A673 (cell line): Measurements from ENCODE around the gene CFAP90. TPM values are rescaled to one million over a fixed set of nuclear protein-coding genes. Genes with fewer than 3 reads are reported as not detected.
A peak's percentile ranks its signal among the peaks of the same experiment; 100 is the strongest.

ENCODE experiments used
- Bru-seq: library from RNA; stranded (reverse); fragments of 400-500 nt; gene quantifications from one replicate; lab custom pipeline; 2021; lab: Mats Ljungman, UMichigan
- BruChase-seq, 2 experiments: library from RNA; stranded (reverse); fragments of 400-500 nt; gene quantifications; one replicate each; lab custom pipeline; 2021; lab: Mats Ljungman, UMichigan
- BruUV-seq: library from RNA; stranded (reverse); fragments of 400-500 nt; replicated peaks from 2 replicates; lab custom pipeline; 2021; lab: Mats Ljungman, UMichigan
- CTCF ChIA-PET: fragments of 300-600 bp; sonication (Branson Sonifier 250); formaldehyde crosslinking; loops from one replicate; lab custom pipeline; 2022; ENCODE audit warnings: antibody characterized with exemption; lab: Charles Lee
- POLR2A ChIA-PET: fragments of 300-600 bp; sonication (Branson Sonifier 250); formaldehyde crosslinking; loops from one replicate; lab custom pipeline; 2022; ENCODE audit warnings: antibody characterized with exemption; ENCODE audit not compliant: low non-redundant PET; lab: Charles Lee
- DNase-seq: peaks from one replicate; pipeline ENCODE4 v3.0.0-alpha.2; 2015; ENCODE audit warnings: low spot score
- H3K27ac ChIP-seq: fragments of 200-600 bp; sonication (generic); 2 replicates; pipeline ENCODE4 v1.5.1; 2016; ENCODE audit warnings: mixed run types, low read depth, mild to moderate bottlenecking, mixed read lengths, antibody characterized with exemption, low read length; ENCODE audit not compliant: poor library complexity, severe bottlenecking
- H3K27me3 ChIP-seq: fragments of 200-600 bp; sonication (generic); replicated peaks from 2 replicates; pipeline ENCODE4 v1.6.1; 2017; ENCODE audit warnings: mixed run types, low read depth, mild to moderate bottlenecking, mixed read lengths, antibody characterized with exemption, low read length; ENCODE audit not compliant: insufficient read depth, poor library complexity
- H3K36me3 ChIP-seq: fragments of 200-600 bp; sonication (generic); 2 replicates; pipeline ENCODE4 v1.6.1; 2016; ENCODE audit warnings: mixed run types, mild to moderate bottlenecking, mixed read lengths, antibody characterized with exemption, low read length; ENCODE audit not compliant: insufficient read depth, poor library complexity, severe bottlenecking
- H3K4me1 ChIP-seq: fragments of 200-600 bp; sonication (generic); 2 replicates; pipeline ENCODE4 v1.6.1; 2017; ENCODE audit warnings: mixed run types, mild to moderate bottlenecking, mixed read lengths, antibody characterized with exemption, low read length; ENCODE audit not compliant: insufficient read depth, poor library complexity, severe bottlenecking
- H3K4me3 ChIP-seq: fragments of 200-600 bp; sonication (generic); 2 replicates; pipeline ENCODE4 v1.5.1; 2016; ENCODE audit warnings: low read depth, mixed run types, mild to moderate bottlenecking, mixed read lengths, low read length; ENCODE audit not compliant: poor library complexity, severe bottlenecking
- H3K9me3 ChIP-seq: fragments of 200-600 bp; sonication (generic); 2 replicates; pipeline ENCODE4 v1.6.1; 2016; ENCODE audit warnings: mixed run types, low read depth, mild to moderate bottlenecking, mixed read lengths, antibody characterized with exemption, low read length; ENCODE audit not compliant: poor library complexity, severe bottlenecking
- CTCF ChIP-seq: fragments of 300-800, 200-600 bp; sonication (generic); conservative IDR thresholded peaks from 2 replicates; pipeline ENCODE4 v1.5.1; 2017; ENCODE audit warnings: low read depth, mild to moderate bottlenecking, antibody characterized with exemption, low read length, moderate library complexity, mixed read lengths
- EZH2 ChIP-seq: fragments of 200-600 bp; sonication (generic); IDR thresholded peaks from 2 replicates; pipeline ENCODE4 v1.6.1; 2017; ENCODE audit warnings: borderline replicate concordance, low read depth, mild to moderate bottlenecking, mixed read lengths, antibody characterized with exemption, low read length; ENCODE audit not compliant: poor library complexity, severe bottlenecking
- intact Hi-C: fragments of 100-400 bp; cut with micrococcal nuclease; formaldehyde crosslinking; loops from one replicate; pipeline ENCODE4 v1.10.0; 2022; ENCODE audit not compliant: unreplicated experiment
- long read RNA-seq: library from polyadenylated mRNA; stranded (forward); transcript quantifications from one replicate; pipeline ENCODE4 v2.0.0, GENCODE V29; 2022
- total RNA-seq: library from RNA; stranded (reverse); gene quantifications from 2 replicates; pipeline ENCODE4 v1.2.3, GENCODE V29; 2021

Gene CFAP90
- not detected in 2 replicates for total RNA-seq
- percentile 8 among the genes with signal in this experiment for Bru-seq, nascent RNA
- BruChase-seq, experiment 1, labeled RNA remaining after a 2-hour chase, result percentile 4 among the genes with signal in this experiment
- BruChase-seq, experiment 2, labeled RNA remaining after a 6-hour chase, result not detected
- long read RNA-seq, result 0 reads

- Histone ChIP-seq H3K27me3 (peaks cover 11% of the 10 kb centered on the region), H3K4me1 (peaks cover 3% of the 10 kb centered on the region), H3K4me3 (peak within 1 kb of the TSS; percentile 41), H3K9me3 (no peaks in the 10 kb centered on the region), H3K27ac (no peak within 1 kb of the TSS), H3K36me3 (no peaks in the 10 kb centered on the region)
- TF ChIP-seq CTCF (no peak), EZH2 (no peak)
- BruUV-seq, result no TSS peak
- intact Hi-C loops, result loop anchor here (10.0 kb wide), 1 partner anchor 456 kb away; the partner anchor contains the start of gene ADCY2
- CTCF ChIA-PET, result interaction anchor here (0.6 to 0.7 kb wide), 2 partner anchors 472 to 610 kb away, joined by 3 to 12 read pairs; no protein-coding TSS in a partner anchor
- peak; percentile 25 for DNase-seq
- POLR2A ChIA-PET, result no interaction called here
These were observed at the start of gene CFAP90 for GRCh38 chr5:7850395-7851239. TSS of gene CFAP90 (minus strand) at chr5:7851133. CDS start at chr5:7851021, 112 bp downstream.

- POLR2A ChIA-PET, result no interaction called here
- no peak overlapping the region for H3K27ac ChIP-seq
- DNase-seq, result peak; percentile 71
- no peaks in the 10 kb centered on the region for H3K4me1 ChIP-seq
- no peaks in the 10 kb centered on the region for H3K27me3 ChIP-seq
- no TSS peak for BruUV-seq
- TF ChIP-seq EZH2, result no peak
- TF ChIP-seq CTCF, result peak; percentile 59
- intact Hi-C loops, result no loop called here
- H3K4me3 ChIP-seq, result no peak overlapping the region
- CTCF ChIA-PET, result interaction anchor here (1.2 kb wide), 2 partner anchors 10 to 12 kb away, joined by 3 read pairs; no protein-coding TSS in a partner anchor
- H3K9me3 ChIP-seq, result no peaks in the 10 kb centered on the region
- H3K36me3 ChIP-seq, result peaks cover 87% of the 10 kb centered on the region
These were observed 46.2 kb upstream of the CFAP90 start for GRCh38 chr5:7897014-7897600.

GRCh38 chr5:7894860-7895259 lies 43.9 kb upstream of the CFAP90 start:
- intact Hi-C loops, result no loop called here
- Histone ChIP-seq H3K36me3 (peaks cover 85% of the 10 kb centered on the region), H3K4me3 (no peak overlapping the region), H3K27ac (no peak overlapping the region), H3K27me3 (no peaks in the 10 kb centered on the region), H3K9me3 (no peaks in the 10 kb centered on the region), H3K4me1 (no peaks in the 10 kb centered on the region)
- no peak for DNase-seq
- CTCF ChIA-PET, result no interaction called here
- no peak for TF ChIP-seq EZH2
- TF ChIP-seq CTCF, result no peak
- BruUV-seq, result no TSS peak
- POLR2A ChIA-PET, result no interaction called here
